HG02885 (cell line): ENCODE measurements around the gene NCOA6.
A peak's percentile ranks its signal among the peaks of the same experiment; 100 is the strongest.
"Not testable (repeated sequence)": the region's sequence is repeated elsewhere in the genome, so short reads cannot be mapped to it uniquely, and the experiment has no call there.

ENCODE experiments used
- ATAC-seq: cut with Tn5 transposase; IDR thresholded peaks from one replicate; pipeline ENCODE4 v1.9.1; 2021; ENCODE audit warnings: mild to moderate bottlenecking; ENCODE audit not compliant: unreplicated experiment, poor library complexity

Gene NCOA6

DNA sequence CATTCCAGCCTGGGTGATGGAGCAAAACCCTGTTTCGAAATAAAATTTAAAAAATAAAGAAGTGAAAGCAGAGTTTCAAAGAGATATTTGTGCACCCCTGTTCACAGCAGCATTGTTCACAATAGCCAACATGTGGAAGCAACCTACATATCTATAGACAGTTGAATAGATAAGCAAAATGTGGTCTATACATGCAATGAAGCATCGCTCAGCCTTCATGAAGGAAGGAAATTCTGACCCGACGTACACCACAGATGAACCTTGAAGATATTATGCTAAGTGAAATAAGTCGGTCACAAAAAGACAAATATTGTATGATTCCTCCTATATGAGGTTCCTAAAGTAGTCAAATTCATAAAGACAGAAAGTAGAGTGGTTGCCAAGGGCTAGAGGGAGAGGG is 6.5 kb upstream of the NCOA6 start:
- no peak for ATAC-seq

- no peak for ATAC-seq
Measured at GRCh38 chr20:34829191-34829590, 3.7 kb upstream of the NCOA6 start.

DNA sequence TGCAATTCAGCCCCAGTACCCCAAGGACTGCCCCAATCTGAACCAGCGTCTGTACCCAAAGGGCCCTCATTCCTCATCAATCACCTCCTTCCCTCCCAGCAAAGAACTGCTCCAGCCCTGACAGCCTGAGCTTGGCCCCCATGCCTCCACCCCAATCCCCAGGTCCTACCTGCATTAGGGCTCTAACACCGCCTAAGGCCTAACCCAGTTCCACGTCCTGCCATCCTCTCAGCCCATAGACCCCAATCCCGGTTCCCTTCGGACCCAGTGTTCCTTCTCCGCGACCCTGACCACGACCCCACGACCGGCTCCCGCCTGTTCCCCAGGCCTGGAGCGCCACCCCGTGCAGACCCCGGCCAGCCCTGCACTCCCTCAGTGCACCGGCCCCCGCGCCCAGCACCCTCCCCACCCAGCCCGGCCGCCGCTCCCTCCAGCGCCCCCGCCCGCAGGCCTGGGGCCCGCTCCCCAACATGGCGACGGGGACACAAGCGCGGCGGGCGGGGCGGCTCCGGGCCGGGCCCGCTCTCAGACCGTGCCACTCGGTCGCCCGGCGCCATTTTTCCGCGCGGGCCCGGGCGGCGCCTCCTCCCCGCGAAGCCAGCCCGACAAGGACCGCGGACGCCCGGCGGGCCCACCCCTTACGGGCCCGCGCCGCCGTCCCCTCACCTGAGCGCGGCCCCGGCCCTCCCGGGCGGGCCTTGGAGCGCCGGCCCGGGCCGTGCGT is 483 bp downstream of the NCOA6 start:
- peak; percentile 77 for ATAC-seq

GRCh38 chr20:34824452-34824805 is 1.0 kb downstream of the NCOA6 start:
- peak; percentile 39 for ATAC-seq

DNA sequence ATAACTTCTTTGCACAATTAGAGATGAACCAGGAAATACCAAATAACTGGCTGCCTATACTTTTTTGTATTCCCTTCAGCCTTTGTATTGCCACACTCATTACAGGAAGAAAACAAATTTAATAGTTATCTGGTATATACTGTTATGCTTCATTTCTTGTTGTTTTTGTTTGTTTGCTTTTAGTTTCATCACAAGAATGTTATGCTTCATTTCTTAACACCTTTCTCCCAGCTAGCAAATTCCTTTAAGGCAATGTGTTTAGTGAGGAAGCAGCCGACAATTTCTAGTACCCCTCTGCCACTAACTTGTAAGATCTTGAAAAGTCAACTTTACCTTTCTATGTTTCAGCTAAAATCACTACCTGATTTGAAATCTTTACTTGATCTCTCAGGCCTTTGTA is 1.4 kb downstream of the NCOA6 start:
- ATAC-seq = no peak

- no peak for ATAC-seq
Measured at GRCh38 chr20:34820805-34821578, 4.5 kb downstream of the NCOA6 start.

- ATAC-seq = no peak
Measured at GRCh38 chr20:34817801-34818200, 7.7 kb downstream of the NCOA6 start.

DNA sequence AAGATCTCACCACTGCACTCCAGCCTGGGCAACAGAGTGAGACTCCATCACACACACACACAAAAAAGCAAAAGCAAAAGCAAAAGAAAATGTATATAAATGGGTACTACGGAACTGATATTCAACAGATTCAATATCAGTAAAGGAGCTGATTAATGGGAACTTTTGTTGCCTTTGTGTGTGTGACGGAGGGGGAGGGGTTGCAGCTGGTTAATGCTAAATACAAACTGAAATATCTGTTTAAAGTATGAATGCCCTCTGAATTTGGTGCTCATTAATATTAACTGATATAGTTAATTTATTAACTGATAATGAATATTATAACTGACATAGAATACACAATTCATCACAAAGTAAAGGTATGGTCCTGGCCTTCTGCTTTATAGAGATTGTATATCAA is 8.4 kb downstream of the NCOA6 start:
- no peak for ATAC-seq

GRCh38 chr20:34815636-34816035 is 9.8 kb downstream of the NCOA6 start:
- no peak for ATAC-seq

DNA sequence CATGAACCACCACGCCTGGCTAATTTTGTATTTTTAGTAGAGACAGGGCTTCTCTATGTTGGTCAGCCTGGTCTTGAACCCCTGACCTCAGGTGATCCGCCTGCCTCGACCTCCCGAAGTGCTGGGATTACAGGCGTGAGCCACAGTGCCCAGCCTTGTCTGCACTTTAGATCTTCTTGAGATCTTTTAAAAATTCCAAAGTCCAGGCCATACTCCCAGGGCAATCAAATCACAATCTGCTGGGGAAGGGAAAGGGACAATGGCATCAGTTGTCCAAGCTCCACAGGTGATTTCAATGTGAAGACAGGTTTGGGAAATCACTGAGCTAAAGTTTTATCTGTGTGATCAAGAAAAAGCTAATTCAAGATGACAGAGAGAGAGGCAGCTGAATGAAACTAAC is 16.9 kb downstream of the NCOA6 start:
- ATAC-seq = no peak

DNA sequence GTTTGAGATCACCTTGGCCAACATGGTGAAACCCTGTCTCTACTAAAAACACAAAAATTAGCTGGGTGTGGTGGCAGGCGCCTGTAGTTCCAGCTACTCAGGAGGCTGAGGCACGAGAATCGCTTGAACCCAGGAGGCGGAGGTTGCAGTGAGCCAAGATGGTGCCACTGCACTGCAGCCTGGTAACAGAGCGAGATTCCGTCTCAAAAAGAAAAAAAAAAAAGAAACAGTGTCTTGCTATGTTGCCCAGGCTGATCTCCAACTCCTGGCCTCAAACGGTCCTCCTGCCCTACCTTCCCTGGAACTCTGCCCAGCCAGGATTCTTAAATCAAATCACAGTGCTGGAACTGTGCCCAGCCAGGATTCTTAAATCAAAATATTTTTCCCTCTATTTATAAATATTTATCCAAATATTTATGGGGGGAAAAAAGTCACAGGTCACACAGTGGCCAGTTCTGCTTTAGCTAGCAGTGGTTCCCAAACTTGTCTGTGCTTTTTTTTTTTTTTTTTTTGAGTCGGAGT is 17.4 kb downstream of the NCOA6 start:
- ATAC-seq = not testable (repeated sequence)

GRCh38 chr20:34806255-34806654 is 19.2 kb downstream of the NCOA6 start:
- ATAC-seq = no peak

- ATAC-seq = no peak
Measured at GRCh38 chr20:34798871-34799270, 26.6 kb downstream of the NCOA6 start.

- ATAC-seq = no peak
Measured at GRCh38 chr20:34798328-34798727, 27.1 kb downstream of the NCOA6 start.

DNA sequence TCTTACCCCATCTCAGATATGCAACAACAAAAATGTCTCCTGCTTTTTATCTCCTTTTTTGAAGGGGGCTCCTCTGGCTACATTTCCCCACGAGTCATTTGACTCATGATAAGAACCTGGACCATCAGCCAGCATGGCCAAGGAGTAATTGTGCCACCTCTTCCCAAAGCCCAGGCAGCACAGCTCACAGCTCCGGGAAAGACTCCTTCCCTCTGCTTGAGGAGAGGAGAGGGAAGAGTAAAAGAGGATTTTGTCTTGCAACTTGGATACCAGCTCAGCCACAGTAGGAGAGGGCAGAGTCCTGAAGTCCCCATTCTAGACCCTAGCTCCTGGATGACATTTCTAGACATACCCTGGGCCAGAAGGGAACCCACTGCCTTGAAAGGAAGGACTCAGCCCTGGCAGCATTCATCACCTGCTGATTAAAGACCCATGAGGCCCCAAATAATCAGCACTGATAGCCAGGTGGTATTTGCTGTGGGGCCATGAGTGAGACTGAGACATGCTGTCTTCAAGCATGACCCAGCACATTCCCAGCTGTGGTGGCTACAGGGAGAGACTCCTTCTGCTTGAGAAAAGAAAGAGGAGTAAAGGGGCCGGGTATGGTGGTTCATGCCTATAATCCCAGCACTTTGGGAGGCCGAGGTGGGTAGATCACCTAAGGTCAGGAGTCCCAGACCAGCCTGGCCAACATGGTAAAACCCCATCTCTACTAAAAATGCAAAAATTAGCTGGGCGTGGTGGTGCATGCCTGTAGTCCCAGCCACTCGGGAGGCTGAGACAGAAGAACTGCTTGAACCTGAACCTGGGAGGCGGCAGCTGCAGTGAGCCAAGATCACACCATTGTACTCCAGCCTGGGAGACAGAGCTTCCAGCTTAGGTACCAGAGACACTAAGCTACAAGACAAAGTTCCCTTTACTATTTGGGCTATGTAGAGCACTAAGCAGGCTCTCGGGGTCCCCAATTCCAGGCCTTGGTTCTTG is 28.1 kb downstream of the NCOA6 start:
- no peak for ATAC-seq

DNA sequence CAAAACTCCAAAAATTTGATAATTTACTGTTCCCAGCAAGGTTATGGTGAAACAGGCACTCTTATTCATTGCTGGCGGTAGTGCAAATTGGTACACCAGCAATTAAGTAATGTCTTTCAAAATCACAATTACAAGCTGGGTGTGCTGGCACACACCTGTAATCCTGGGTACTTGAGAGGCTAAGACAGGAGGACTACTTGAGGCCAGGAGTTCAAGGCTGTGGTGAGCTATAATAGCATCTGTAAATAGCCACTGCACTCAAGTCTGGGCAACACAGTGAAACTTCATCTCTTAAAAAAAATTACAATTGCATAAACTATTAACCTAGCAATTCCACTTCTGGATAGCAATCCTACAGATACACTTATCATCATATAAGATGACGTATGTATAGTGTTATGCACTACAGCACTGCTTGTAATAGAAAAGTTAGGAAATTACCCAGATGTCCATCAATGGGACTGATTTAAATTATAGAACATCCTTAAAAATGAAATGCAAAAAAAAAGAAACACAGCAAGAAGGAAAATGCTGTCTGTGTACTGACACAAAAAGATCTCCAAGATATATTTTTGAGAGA is 31.4 kb downstream of the NCOA6 start:
- no peak for ATAC-seq

DNA sequence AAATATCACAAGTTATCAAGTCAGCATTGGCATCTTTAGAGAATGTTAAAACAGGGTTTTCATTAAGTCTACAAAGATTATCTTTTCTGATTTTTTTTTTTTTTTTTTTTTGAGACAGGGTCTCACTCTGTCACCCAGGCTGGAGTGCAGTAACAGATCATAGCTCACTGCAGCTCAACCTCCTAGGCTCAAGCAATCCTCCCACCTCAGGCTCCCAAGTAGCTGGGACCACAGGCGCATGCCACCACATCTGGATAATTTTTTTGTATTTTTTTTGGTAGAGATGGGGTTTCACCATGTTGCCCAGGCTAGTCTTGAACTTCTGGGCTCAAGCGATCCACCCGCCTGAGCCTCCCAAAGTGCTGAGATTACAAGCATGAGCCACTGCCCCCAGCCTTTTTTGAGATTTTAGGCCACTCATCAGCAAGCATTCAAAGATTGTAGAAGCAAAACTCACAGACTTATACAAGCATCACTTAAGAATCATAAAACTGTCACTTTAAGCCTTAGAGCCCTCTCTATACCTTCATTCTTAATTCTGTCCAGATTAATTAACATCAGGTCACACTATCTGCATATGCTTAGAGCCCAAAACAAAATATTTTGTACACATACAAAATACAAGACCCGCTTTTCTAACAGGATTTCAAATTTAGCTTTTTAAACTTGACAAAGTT is 32.6 kb downstream of the NCOA6 start:
- ATAC-seq = no peak

- no peak for ATAC-seq
Measured at GRCh38 chr20:34791289-34792020, 34.0 kb downstream of the NCOA6 start.

- ATAC-seq = no peak
Measured at GRCh38 chr20:34781220-34781619, 44.2 kb downstream of the NCOA6 start.
